Glomerular visceral epithelial cell (primary cell): Measurements from ENCODE around the gene ESPN.
A peak's percentile ranks its signal among the peaks of the same experiment; 100 is the strongest.

ENCODE experiments used
- DNase-seq: peaks from one replicate; pipeline ENCODE4 v3.0.0-alpha.2; 2016; ENCODE audit errors: extremely low spot score

ESPN gene

DNA sequence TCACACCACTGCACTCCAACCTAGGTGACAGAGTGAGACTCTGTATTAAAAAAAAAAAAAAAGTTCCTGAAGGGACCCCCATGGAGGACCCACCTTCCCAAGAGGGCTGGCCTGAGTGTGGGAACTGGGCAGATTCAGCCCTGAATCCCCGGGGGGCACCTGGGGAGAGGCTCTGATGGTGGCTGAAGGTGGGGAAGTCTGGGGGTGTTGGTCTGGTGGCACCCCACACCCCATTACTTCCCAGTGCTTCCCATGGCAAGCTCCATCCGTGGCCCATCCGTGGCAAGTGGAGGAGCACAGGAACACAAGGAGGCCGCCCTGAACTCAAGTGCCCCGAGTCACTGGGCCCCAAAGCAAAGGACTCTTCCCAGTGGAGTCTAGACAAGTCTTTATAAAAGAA is 42.2 kb downstream of the ESPN start:
- no peak for DNase-seq

DNA sequence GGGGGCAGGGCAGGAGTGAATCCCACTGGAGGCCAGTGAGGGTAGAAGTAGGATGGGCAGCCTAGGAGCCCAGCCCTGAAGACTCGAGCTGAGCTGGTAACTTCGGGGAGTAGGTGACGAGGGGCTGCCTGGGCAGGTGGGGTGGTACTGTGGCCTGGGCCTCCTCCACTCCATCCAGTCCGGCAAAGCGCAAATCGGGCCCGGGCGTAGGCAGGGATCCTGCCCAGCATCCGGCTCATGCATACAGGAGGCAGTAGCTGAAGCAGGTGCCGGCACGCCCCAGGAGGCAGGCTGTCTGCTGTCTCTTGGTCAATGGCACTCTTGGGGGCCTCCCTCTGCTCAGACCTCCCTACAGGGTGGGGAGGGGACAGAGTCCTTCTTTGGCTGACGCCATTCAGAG is 42.6 kb downstream of the ESPN start:
- DNase-seq = no peak

DNA sequence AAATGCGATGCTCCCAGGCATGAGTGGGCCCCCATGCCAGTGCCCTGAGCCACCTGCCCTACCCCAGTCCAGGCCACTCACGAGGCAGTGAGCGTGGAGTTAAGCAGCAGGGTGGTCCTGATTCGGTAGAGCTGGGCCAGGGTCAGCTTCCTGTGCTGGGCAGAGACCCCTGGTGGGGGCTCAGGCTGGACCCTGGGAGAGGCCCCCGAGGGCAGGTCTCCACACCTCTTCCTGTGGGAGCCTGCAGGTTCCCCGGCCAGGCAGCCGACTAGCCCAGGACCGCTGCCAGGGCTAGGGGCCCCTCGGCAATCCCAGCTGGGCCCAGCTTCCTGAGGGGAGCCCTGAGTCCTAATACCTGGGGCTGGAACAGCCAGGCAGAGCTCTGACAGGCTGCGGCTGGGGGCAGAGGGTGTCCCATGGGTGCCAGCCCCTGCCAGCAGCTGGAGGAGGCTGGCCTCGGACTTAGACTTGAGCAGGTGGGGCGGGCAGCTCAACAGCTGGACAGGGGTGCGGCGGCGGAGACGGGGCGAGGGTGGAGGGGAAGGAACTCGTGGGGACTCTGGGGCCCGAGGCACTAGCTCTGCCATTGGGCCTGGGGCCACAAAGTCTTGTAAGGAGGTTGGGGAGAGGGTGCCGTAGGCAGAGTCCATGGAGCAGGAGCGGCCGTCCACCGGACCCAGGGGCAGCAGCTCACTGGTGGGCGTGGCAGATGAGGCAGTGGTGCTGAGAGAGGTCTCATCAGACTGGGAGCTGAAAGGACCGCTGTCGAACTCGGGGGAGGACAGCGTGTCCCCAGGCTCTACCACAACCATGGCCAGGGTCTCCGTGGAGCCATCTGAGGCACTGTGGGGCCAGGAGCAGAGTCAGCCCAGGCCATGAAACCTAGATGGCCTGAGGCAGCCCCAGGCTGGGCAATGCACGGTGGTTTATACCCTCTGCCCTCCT is 43.4 kb downstream of the ESPN start:
- DNase-seq = no peak

DNA sequence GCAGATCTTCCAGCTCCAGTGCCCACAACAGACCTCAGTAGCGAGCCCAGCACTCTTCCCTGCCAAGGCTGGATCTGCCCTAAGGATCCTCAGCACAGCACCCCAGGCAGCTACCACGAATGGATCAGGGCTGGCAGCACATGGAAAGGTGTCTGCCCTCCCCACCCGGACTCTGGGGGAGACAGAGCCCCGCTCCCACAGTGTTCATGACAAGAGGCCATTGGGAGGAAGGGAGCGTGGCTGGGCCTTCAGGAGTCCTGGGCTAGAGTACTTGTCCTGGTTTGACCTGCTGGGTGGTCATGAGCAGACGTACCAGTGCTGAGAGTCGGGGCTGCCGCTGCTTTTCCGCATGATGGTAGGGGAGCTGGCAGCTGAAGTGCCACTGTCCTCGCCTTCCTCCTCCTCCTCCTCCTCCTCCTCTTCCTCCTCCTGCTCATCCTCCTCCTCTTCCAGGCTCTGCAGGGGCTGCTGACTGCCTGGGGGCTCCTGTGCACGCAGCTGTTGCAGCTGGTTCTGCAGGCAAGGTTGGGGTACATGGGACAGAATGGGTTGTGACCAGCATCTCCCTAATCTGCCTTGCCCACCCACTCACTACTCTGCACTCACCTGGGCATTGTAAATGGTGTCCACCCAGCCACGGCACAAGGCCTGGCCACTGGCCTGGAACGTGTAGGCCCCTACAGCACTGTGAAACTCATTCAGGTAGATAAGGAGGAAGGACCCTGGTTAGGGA is 44.3 kb downstream of the ESPN start:
- DNase-seq = no peak

DNA sequence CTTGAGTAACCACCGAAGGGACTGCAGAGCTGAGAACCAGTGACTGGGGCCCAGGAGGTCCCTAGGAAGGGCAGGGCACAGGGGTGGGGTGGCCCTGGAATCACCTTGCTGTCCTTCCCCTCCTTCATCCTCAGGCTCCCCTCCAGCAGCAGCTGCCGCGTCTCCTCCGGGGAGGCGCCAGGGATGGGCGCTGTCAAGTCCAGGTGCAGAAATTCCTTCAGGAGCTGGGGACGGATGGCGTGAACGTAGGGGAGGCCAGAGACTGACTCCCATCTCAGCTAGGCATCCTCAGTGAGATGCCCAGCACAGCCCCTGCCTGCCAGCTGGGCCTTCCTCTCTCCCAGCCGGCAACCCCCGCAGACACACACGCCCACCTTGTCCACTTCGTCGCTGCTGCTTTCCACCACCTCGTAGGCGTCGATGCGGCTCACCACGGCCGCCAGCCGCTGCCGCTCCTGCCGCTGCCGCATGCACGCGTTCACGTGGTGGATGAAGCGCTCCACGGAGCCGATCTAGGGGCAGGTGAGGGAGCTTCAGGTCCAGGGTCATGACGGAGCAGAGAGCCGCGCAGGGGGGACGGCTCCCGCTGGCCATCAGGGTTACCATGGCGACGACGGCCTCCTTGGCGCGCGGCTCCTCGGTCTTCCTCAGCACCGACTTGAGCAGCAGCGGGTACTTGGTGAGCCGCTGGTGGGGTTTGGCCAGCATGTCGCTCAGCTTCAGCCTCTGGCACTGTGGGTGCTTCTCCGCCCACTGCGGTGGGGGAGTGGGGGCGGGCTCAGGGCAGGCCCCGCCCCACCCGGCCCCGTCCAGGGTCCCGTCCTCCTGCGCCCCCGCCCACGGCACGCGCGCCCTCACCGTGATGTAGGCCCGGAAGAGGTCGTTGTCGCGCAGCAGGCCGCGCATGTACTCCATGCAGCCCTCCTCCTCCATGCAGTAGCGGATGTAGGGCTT is 45.8 kb downstream of the ESPN start:
- no peak for DNase-seq

DNA sequence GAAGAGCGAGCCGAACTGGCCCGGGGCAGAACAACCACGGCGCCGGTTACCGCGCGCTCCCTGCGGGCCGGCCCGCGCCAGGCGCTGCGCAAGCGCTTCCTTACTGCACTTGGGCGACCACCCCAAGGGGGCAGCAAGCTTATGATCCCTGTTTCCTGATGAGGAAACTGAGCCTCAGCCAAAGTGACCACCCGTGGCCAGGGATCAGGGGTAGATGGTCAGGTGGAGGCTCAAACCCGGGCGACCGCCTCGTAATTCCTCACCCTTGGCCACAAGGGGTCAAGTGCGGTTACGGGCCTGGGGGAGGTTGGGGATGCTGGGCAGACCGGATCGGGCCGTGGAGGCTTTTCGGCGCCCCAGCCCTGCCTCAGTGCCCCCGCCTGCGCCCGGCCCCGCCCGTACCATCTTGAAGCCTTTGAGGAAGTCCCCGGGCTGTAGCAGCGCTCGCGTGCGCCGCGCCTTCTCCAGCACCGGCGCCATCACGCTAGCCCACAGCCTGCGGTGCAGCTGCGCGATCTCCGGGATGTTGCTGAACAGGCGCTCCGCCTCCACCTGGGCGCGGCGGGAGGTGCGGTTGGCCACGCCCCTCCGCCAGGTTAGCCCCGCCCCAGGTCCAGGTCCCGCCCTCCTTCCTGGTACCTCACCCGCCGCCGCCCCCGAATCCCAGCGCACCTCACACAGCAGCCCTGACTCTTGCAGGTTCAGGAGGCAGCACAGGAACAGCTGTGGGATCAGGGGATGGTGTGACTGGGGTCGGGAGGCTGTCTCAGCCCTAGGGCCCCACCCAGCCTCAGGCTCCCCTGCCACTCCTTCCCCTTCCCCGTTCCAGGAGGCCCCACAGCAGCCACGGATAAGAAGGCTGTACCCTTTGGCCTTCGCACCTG is 46.8 kb downstream of the ESPN start:
- DNase-seq = no peak

DNA sequence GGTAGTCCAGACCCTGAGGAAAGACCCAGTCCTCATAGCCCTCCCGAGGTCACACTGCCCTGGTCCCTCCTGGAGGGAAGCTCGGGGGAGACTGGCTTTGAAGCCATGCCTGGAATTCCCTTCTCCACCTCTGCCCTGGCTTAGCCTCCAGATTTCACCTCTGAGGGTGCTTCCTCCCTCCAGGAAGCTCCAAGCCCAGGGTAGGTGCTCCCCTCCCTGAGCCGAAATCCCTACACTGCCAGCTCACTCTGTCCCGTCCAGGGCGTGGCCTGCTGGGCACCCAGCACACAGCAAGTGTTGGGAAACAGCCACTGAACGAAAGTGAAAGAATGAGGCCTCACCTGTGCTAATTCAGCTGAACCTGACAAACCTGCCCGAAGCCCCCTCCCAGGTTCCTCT is 47.4 kb downstream of the ESPN start:
- no peak for DNase-seq

DNA sequence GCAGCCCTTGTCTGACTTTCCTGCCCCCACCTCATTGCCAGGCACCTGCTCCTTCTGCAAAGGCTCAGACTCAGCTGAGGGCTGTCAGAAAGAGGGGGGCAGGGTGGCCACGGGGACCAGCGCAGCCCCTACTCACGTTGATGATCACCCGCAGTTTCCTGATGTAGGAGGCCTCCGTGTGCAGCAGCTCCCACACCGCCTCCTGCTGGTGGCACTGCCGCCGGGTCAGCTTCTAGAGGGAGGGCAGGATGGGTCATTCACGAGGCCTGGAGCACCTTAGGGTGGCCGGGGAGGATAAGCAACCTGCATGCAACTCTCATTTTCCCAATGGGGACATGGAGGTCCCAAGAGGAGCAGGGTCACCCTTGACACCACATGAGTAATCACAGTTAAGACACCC is 47.8 kb downstream of the ESPN start:
- no peak for DNase-seq

DNA sequence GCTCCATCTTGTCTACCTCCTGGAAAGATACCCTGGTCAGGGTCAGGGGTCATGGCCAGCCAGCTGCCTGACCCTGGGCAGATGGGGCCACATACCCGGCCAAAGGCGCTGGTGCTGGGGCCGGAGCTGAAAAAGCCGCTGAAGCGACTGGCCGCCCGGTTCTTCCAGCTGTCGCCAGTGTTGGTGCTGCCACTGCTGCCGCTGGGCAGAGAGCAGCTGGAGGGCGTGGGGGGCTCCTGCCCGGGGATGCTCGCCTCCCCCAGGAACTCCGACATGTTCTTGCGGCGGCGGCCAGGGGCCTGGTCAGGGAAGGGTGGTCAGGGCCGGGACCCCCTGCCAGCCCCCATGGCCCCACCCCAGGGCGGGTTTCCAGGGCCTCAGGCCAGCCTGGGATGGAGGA is 48.6 kb downstream of the ESPN start:
- no peak for DNase-seq

DNA sequence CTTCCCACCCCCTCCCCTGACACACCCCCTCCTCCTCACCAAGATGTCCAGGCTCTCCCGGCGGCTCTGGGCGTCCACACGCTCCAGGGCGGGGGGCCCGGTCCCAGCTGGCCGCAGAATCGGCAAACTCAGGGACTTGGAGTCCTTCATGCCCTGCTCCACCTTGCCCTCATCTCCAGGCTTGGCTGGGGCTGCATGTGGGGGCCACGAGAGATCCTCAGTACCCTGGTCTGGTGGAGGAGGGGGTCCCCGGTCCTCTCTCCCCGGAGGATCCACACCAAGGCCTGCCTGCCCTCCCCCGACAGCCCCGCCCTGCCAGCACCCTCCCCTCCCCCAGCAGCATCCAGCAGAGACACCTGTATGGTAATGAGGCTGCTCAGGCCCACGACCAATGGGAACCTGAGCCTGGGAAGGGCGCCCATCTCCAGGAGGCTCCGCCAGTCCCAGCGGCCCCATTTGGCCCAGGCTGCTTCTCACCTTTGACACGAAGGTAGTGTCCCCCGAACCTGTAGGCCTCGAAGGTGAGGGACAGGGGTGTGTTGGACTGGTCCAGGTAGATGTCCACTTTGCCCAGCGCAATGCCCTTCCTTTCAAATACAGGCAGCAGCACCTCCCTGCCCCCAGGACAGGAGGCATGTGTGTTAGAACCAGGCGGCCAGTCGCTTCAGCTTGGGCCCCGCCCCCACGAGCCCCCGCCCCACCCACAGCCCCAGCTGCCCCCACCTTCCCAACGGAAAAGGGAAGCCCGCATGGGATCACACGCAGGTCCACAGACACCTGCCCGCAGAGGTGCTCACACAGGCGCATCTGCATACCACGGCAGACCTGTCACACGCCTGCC is 49.6 kb downstream of the ESPN start:
- no peak for DNase-seq

DNA sequence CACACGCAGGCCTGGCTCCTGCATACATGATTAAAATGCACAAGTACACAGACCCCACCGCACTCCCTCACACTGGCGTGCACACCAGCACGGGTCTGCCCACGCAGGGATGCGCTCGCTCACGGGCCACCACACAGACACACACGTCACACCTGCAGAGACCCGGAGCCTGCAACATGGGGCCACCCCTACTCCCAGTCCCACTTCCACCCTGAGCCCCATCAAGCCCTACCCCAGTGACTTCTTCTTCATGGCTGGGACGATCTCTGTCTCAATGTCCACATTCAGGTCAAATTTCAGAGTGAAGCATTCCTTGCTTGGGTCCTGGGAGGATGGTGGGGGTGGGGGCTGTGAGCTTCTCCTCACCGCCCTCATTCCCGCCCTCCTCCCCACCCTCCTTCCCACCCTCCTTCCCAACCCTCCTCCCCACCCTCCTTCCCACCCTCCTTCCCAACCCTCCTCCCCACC is 50.3 kb downstream of the ESPN start:
- no peak for DNase-seq

DNA sequence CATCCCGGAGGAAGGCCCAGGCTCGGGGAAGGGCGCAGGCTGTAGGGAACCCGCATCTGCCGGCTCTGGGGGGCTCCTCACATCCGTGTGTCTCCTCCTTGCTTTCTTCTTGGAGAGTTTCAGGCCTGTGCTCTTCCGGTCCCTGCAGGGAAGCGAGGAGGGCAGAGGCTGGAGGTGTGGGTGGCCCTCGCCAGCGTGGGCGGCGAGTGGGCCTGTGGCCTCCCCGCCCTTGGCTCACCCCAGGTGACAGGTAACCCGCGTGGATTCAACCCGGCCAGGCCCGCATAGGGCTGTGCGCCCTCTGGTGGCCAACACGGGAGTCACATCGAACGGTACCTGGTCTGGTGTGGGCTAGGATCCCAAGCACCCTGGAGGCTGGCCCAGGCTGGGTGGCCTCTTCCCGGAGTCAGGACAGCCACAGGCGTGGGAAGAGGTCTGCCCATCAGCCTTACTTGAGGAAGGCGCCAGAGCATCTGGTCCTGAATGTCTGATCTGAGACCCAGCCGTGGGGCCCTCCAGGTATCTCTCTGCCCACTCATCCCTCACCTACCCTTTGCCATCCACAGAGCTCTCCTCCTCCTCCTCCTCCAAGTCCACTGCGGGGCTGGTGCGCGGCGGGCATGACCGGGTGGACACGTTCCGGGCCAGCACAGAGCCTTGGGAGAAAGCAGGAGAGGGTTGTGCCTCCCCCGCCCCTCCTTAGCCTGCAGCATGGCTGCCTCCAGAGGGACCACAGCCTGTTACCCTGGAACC is 51.0 kb downstream of the ESPN start:
- DNase-seq = peak; percentile 56

DNA sequence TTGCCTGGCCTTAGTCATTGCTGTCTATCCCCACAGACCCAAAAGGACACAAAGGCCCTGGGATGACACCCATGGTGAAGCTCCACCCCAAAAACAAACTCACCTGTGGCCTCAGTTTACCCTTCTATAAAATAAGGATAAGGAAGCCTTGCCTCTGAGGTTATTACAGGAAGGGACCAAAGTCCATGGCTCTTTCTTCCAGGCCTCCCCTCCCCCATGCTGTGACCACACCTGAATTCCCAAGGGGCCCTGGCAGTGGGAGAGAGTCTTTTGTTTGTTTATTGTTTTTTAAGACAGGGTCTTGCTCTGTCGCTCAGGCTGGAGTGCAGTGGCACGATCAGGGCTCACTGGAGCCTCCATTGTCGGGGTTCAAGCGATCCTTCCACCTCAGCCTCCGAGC is 51.9 kb downstream of the ESPN start:
- no peak for DNase-seq

DNA sequence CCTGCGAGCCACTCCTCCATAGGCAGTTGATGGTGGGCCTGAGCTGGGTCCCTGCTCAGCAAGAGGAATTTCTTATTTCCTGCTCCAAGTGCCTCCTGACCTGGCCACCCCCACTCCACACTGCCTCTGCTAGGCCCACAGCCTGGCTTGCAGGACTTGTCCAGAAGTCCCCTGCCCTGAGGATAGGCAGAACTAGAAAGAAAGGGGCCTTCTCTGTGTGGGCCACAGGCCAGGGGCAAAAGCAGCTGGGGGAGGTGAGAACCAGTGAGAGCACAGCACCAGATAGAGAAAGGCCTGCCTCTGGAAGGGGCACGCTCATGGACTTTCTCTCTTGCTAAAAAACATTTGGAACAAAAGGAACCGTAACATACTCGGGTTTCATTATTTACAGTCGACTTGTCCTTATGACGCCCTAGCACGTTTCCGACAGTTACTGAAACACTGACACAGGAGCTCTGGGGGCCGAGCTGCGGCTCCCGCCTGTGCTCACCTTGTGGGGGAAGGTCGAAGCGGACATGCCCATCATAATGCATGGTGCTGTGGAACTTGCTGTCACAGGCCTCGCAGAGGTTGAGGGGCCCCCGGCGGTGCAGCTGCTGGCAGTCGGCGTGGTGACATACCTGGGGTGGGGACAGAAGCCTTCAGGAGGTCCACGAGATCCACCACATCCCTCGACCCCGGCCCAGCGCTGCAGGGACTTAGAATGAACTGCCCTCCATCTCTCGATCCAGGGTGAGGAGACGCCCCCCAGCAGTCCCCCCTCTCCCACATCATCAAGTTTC is 52.7 kb downstream of the ESPN start:
- DNase-seq = no peak

DNA sequence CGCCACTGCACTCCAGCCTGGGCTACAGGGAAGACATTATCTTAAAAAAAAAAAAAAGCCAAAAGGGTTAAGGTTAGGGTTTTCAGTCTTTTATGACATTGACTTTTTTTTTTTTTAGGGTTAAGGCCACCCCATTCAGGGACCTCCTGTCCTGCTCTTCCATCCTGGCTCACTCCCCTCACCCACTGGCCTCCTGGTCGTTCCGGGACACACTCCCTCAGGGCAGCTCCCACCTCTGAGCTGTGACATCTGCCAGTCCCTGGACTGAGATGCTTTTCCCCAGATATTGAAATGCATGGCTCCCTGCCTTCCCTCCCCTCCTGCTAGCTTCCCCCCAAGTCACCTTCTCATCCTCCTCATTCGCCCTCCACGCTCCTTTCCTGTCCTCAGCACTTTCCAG is 57.2 kb downstream of the ESPN start:
- no peak for DNase-seq

DNA sequence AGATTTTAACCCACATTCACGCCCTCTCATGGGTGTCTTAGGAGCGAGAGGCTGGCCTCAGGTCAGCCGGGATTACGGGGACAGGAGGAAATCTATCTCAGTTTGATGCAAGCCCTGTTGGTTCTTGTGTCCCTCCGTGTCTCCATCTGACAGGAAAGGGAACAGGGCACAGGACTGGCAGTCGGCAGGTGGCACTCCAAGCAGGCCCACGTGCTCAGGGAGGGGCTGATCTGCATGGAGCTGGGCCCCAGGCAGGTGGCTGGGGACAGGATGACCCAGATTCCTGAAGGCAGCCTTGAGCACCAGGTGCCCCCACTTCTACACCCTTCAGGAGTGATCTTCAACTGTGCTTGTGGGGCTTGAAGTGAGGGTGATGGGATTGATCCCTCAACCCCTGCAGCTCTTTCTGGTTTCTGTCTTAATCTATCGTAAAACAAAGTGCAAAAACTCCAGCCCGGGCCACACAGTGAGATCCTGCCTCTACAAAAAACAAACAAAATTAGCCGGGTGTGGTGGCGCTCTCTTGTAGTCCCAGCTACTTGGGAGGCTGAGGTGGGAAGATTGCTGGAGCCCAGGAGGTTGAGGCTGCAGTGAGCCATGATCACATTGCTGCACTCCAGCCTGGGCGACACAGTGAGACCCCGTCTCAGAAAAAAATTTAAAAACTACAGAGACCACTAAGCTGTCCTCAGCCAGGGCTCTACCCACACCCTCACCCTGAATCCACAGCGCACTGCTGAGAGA is 58.6 kb downstream of the ESPN start:
- no peak for DNase-seq

DNA sequence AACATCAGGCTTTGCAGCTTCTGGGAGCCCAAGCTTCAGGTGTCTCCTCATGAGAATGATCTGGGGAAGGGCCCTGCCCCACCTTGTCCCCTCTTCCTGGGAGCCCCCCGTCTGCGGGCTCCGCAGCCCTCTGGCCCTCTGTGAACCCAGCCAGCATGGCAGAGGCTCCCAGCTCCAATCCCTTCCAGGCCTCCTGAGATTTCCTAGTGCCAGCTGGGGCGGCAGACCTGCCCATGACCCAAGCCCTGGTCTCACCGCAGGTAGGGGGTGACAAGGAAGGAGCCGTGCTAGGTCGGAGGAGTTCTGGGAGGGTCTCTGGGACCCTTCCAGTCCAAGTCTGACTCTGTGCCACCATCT is 59.2 kb downstream of the ESPN start:
- no peak for DNase-seq

DNA sequence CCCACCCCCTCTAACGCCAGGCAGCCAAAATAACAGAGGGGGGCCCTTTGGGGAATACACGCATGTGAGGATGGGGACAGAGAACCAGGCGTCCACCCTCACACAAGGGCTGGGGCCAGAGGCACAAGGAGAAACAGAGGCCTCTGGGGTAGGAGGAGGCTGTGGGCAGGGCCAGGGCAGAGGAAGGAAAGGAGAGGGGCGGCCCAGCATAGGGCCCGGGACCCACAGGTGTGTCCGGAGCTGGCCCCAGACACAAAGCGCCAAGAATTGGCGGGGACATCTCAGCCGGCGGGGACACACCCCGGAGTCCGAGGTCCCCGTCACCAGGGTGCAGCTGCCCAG is 60.2 kb downstream of the ESPN start:
- DNase-seq = no peak
